Mucosa of gallbladder (tissue), 1 donor: ENCODE results near the gene TSPAN18. TPM values are rescaled to one million over a fixed set of nuclear protein-coding genes. Genes with fewer than 3 reads are reported as not detected.

Experiments used
- DNase-seq: peaks from one replicate; pipeline ENCODE4 v3.0.0-alpha.2; 2020; ENCODE audit warnings: low spot score
- total RNA-seq: library from RNA; stranded (reverse); gene quantifications from one replicate; pipeline ENCODE4 v1.2.1, GENCODE V29; 2021
- donor health status: DM: no; HTN: no; CAD: no.

Gene TSPAN18
- total RNA-seq, 1 donor from 2014 or later = 25.1 TPM

DNA sequence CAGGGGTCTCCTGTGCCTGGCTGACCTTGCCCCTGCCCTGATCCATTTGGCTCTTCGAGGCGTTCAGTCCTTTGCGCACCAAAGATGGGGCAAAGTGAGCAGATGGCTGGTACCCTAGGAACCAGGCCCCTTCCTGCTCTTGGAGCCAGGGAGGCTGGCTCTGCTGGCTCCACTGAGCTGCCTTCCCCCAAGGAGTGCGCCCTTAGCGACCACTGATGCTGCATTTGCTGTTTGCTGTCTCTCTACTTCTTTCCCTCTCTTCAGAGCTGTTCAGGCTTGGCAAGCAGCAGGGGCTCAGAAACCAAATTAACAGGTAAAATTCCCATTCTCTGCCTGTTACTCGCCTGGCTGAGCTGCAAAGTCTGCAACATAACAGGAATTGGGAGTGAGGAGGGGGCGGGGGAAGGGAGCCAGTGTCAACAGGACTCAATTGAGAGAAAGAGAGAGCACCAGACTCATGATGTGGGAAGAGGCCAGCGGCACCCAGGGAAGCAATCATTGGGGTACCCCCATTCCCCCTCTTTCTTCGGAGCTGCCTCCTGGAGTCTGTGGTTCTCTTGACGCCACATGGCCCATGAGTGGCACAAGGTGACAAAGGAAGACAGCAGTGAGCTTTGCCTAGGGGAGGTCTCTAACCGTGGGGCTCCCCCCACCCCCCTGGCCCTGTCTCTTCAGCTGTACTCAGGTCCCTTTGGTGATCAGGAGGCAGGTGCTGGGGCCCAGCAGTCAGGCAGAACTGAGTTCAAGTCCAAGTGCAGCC, 121.6 kb downstream of the TSPAN18 start:
- no peak for DNase-seq

DNA sequence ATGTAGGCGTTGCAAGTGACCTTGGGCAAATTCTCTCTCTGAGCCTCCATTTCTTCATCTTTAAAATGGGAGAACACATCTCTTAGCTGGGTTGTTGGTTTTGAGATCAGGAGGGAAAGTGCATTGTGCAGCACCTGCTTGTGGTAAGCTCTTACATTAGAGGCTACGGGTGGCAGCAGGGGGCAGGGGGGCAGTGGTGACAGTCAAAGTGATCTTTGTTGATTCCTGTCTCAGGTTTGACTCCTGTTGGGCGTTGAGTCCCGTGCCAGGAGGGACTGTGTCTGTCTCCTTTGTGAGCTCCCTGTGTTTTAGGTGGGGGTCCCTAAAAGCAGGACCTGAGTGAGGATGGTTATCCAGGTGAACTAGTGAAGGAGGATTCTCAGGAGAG, 122.2 kb downstream of the TSPAN18 start:
- DNase-seq = no peak

DNA sequence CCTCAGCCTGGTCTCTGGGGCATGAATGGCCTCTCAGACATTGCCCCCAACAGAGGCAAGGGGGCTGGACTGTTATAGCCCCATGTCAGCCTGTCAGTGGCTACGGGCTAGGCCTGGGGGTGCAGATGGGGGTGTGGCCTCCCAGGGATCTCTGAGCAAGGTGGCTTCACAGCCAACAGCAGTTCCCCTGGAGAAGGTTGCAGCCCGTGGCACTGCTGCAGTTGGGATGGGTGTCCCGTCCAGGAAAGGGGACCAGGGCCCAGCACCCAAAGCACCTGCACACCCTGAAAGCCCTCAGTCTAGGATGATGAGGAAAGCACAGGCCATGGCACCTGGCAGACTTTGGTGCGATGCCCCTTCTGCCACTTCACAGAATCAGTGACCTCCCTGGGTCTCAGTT, 122.7 kb downstream of the TSPAN18 start:
- no peak for DNase-seq

DNA sequence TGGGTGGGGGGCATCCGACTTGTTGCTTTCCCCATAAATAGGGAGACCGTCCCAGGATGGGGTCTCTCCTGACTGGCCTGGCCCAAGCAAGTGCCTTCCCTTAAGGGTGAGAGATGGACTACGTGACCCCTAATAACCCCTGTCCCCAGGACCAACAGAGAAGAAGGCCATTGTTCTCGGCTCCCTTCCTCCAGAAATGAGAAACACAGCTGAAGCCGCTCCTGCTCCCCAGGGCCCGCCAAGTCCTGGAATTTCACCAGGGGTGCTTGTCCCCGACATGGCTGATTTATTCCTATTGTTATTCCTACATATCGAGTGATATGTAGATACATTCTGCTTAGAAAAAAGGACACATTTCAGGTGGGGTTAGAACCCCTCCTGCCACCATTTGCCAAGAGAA, 123.2 kb downstream of the TSPAN18 start:
- DNase-seq = no peak

DNA sequence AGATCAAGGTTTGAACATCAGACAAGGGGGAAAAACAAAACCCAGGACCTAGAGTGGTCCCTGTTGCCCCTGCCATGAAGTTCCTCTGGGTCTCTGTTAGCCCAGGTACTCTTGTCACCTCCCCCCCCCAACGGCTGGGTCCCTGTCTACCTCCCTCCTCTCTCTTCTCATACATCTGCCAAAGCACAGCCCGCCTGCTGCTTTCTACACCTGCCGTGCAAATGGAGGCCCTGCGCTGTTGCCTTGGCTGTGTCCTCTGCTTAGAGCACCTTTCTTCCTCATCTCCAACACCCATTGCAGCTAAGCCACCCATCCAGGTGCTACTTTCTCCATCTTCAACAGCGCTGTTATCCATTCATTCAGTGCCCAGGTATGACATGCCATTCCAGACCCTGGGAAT, 124.7 kb downstream of the TSPAN18 start:
- DNase-seq = no peak

DNA sequence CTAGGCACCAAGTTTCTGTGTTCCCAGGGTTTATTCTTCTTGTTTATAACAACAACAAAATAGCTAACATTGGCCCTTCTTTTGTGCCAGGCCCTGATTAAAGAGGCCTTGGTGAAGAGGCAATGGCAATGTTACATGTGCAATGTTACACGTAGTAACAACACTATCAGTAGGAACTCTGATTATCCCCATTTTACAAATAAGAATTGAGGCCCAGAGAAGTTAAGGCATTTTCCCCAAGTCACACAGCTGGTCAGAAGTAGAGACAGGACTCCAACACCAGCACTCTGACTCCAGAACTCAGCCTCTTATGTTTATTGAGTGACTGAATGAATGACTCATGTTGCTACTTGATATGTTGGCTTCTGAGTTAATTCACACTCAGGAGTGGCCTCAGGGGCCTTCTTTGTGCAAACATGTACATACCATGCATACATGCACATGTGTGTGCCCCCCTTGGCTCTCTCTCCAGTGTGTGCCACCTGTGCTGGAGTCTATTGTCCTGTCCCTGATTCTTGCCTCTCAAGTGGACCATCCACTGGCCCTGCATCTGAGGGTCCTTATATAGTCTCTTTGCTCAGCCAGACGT, 125.5 kb downstream of the TSPAN18 start:
- DNase-seq = no peak

DNA sequence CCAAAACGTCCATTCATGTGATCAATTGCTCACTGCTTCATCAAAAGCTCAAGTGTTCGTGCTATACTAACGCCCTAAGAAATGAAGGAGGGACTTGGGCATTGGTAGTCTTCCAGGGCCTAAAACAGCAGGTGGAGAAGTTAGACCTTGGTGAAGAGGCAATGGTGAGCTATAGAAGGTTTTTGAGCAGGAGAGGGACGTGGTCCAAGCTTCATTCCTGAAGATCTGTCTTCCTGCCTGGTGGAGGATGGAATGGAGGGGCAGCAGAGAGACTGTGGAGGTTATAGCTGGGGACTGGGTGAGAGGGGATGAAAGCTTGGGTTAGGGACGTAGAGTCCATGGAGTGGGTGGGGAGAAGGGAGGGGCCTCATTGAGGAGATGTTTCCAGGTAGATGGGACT, 126.2 kb downstream of the TSPAN18 start:
- DNase-seq = no peak

DNA sequence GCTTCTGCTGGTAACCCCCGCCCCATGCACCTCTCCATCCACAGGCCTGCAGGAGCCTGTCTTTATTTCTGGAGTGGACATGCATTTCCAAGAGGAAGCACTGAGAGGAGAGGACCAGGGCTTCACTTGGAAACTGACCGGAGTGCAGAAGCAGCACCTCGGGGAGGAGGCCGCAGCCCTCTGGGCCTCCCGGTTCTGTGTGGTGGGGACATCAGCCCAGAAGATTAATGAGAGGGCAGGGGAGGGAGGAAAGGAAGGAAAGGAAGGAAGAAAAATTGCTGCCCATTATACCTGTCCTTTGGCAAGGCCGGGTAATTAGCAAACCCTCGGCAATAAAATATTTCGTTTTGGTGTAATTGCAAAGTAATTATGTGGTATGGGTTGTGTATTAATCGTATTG, 126.9 kb downstream of the TSPAN18 start:
- no peak for DNase-seq

DNA sequence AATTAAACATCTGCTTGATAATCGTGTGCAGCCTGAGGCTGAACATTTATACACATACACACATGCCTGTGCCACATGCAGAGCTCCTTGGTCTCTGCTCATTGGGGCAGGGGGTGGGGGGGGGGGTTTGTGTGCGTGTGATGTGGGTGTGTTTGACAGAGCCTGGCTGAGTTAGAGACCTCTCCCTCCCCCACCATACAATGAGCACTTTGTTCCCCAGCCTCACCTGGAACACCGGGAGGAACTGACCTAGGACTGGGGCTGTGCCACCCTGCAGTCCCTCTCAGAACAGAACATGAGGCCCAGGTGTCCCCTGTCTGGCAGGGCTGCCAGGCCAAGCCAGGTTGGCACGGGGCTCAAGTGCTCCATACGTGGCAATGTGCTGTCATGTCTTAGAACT, 127.3 kb downstream of the TSPAN18 start:
- DNase-seq = no peak

DNA sequence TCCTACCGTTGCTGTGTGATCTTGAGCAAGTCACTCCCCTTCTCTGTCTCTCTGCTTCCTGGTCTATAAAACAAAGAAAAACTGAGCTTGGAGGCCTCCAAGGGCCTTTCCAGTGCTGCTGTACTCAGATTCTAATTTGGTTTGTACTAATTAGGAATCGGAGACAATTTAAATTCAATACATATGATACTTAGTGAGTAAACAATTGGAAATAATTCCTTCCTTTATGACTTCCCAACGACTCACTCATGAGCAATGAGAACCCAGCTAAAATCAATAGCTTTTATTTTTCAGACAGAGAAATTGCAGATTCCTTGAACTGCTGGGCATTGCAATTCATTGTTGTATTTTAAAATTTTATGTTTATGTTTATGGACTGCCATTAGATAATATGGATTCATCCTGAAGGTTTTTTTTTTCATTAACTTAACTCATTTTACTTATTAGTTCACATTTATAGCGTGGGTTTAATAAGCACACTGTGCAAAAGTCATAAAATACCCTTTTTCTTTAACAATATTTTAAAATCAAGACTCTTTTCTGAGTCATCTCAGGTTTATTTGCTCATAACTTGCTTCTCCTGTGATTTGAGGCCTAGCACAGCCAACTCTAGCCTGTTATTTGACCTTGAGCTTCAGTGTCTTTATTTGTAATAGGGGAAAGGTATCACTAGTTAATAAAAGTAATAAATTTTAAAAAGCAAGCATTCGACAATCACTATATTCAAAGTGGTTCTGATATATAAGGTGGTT, 128.2 kb downstream of the TSPAN18 start:
- no peak for DNase-seq

DNA sequence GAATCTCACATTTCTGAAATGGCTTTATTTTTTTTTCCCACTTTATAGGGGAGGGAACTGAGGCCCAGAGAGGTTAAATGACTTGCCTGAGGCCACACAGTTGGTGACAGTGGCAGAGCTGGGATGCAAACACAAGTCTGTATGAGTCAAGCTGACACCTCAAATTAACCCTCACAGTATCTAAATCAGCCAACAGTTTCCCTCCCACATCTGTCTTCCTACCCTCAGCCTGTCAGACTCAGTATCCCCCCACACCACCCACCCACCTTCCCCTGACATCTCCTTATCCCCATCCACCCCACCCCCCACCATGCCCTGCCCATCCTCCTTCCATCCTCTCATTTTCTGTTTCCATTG, 128.7 kb downstream of the TSPAN18 start:
- DNase-seq = no peak

DNA sequence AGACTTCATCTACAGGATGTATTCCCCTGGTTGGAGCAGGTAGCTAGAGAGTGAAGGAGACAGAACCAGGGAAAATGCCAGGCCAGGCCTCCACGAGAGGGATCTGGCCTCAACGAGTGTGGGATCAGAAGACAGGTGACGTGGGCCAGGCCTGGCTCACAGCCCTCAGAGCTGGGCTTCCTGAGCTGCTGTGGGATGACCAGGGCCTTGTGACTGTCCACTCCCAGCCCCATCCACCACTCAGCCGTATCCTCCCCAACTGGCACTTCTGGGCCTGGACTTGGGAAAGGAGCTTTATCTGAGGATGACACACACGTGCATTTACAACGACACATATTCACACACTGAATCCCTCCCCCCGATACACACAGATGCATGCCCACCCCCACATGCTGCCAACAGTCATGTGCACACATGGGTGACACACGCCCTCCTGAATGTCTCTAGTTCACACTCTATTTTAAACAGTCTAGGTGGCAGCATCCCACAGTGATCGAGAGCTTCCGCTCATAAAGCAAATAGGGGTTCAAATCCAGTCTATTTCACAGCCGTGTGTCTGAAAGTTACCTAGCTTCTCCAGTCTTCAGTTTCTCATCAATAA, 130.8 kb downstream of the TSPAN18 start:
- DNase-seq = no peak

DNA sequence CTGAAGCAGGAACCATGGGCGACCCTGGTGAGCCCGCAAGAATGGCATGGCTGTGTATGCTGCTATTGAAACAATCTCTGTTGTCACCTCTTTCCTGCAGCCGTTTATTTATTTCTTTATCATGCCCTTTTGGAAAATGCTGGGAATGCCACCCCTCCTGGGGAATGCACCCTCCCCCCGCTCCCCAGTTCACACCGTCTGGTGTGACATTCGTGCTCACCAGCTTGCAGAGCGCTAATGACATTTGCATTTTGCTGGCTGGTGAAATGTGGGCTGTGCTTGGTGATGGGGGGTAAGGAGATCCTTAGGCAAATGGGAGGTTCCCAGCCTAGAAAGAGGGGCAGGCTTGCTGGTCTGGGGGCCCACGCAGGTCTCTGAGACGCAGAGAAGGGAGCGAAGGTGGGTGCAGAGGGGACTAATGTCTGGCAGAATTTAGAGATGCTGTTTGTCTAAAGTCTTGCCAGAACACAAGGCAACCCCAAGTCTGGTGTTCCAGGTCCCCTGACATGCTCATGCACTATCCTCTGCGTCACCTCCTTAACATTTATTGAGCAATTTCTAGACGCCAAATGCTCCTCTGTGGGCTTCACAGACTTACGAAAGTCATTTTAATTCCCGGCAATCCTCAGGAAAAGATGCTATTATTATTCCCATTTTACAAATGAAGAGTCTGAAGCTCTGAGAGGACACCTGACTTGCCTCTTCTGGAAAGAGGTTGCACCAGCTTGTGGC, 132.2 kb downstream of the TSPAN18 start:
- no peak for DNase-seq

DNA sequence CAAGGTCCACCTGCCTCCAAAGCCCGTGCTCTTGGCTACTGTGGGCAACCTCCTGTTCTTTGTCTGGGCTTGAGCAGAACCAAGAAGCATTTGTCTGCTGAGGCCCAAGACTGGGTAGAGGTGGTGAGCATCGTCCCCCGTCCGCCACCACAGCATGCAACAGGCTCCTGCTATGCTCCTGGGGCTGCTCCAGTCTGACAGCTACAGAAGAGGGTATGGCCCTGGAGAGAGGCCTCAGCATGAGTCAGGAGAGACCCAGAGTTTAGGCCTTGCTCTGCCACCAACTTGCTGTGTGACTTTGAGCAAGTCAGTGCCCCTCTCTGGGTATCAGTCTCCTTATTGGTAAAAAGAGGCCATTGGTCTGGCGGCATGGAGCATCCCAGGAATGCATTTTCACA, 132.8 kb downstream of the TSPAN18 start:
- no peak for DNase-seq

DNA sequence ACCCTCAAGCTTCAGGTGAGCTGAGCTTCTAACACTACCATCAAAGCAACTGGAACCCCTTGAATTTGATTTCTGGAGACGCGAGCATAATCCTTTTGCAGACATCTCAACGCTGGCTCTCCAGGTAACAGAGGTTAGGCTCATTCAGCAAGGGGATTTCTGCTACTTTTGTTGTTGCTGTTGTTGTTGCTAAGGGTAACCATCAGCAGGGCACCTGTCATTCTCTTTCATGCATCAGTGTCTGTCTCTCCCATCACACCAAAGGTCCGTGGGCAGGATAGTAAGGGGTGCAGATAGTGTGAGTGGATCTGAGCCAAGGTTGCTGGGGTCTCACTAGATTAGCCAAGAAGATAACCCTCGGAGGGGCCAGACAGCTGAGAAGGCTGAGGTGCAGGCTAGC, 133.6 kb downstream of the TSPAN18 start:
- no peak for DNase-seq

DNA sequence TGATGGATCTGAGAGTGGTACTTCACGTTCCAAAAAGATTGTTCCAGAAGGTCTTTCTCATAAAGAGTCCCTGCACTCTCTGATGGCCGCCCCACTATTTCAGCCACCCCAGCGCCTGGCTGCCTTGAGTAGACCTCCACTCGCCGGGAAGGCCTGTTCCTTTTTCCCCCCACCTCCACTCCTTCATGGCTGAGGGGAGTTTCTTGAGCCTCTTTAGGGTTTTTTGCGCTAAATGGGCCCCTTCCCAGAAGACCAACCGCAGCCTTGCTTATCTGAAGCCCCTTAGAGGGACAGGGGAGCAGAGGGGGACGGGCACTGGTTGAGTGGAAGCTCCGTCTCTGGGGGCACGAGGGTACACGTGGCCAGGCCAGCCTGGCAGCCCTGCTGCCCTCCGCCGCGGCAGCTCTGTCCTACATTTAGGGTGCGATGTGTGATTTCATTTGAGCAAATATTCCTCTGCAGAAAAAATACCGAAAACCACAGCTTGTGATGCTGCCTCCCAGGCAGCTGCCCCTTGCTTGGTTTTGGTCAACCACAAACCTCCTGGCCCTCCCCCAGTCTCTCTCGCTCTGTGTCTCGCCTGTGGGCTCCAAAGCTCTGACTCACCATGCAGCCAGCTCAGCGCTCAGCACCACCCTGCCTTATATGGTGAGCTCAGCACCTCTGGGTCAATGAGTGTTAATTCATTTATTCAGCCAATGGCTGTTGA, 135.2 kb downstream of the TSPAN18 start:
- DNase-seq = peak; percentile 90

DNA sequence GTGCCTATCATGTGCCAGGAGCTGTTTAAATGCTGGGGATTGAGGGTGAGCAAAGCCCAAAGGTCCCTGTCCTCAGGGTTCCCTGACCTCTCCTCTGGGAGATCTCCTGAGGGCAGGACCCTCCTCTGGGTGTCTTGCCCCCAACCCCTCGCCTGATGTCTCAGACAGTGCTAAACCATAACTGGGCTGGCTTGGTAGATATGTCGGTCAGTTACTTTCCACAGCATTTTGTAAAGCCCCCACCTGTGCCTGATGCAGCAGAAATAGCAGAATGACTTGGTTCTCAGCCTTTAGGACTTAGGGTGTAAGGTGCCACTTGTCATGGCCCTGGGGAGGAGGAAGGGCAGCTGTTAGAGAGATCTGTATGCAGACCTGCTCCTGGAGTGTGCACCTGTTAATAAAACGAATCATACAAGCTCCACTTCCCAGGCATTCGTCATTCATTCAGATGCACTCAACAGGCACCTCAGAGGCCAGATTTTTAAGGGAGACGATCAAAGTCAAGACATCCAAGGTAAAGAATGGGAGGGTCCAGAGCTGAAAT, 135.9 kb downstream of the TSPAN18 start:
- DNase-seq = no peak

DNA sequence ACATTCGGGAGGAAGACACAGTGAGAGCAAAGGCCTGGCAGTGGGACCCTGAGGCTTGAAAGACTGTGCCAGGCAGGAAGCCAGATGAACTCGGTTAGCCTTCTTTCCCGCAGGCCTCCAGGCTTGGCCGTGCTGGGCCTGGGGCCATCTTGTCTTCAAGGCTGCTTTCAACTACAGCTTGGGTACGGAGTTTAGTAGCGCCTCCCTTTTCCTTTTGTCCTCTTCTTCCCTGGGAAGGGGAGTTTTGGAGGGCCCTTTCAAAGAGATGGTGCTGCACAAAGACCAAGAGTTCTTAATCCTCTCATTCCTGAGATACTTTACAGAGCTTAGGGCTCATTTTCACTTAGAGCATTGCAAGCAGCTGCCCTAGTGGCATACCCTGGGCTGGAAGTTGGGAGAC, 136.5 kb downstream of the TSPAN18 start:
- no peak for DNase-seq

DNA sequence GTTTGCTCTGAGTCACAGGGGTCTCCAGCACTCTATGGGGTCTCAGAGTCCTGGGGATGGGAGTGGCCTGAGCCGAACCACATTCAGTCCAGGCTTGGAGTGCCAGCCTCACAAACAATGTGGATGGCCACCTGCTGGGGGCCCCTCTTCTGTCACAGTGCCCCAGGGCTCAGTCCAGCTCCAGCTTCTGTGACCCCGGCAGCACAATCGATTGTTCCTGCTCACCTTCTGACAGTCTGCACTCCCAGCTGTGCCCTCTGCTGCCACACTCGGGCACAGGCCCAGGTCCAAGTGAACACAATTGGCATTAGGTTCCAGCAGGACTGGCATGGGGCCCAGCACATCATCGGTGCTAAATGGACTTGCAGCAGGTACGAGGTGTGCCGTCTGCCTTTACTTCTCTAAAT, 139.1 kb downstream of the TSPAN18 start:
- peak; percentile 81 for DNase-seq

DNA sequence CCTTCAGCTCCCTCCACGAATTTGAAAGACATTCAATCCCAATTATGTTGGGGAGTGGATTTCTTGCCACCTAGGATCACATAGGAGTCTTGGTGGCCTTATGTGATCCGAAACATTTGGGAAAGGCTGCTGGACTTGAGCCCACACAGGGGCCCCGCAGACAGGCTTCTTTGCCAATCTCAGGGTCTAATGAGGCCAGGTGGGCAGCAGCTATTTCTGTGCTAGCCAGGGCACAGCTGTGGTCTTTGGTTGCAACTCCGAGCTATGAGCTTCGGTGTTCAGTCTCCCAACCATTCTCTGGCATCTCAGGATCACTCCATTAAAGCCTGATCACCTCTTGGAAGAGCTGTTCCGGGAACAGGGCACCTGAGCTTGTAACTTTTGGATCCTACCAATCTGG, 139.5 kb downstream of the TSPAN18 start:
- DNase-seq = no peak

DNA sequence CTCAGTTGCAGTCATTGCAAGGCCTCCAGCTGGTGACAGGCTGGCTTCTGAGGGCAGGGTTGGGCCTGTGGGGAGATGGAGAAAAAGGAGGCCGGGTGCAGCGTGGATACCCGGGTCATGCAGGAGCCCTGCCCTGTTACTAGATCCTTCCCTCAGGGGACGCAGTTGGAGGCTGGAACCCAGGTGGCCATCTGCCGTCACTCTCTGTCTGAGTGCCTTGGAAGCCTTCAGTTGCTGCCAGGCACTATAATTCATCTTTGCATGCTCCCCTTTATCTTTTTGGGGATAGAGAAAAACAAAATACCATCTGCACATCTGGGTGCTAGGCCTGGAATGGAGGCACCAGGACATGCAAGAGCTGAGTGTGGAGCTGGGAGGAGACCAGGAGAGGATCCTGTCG, 141.3 kb downstream of the TSPAN18 start:
- no peak for DNase-seq
